Astrocyte of the cerebellum (primary cell): ENCODE results near the gene USP8.
"Not testable (repeated sequence)": the region's sequence is repeated elsewhere in the genome, so short reads cannot be mapped to it uniquely, and the experiment has no call there.

Source experiments
- DNase-seq: peaks from one replicate; pipeline ENCODE4 v3.0.0-alpha.2; 2011; ENCODE audit warnings: low read depth
- H3K4me3 ChIP-seq: 2 replicates; pipeline ENCODE4 v1.5.1; 2011; ENCODE audit warnings: mild to moderate bottlenecking, low read depth, low read length, moderate library complexity
- in situ Hi-C: cut with HindIII; loops from 2 replicates; pipeline ENCODE4 v1.10.0; 2017; ENCODE audit warnings: low sequenced_read_pairs
- TF ChIP-seq, protein P1 (sequence below): IDR thresholded peaks from 2 replicates; pipeline ENCODE4 v1.5.1; 2012; ENCODE audit warnings: low read length, low read depth, moderate library complexity, mild to moderate bottlenecking; ENCODE audit errors: missing control alignments

The USP8 gene

GRCh38 chr15:50390554-50391264 lies 33.5 kb upstream of the USP8 start:
- in situ Hi-C loops, result no loop called here
- H3K4me3 ChIP-seq, result no peak overlapping the region
- TF ChIP-seq, protein P1, sequence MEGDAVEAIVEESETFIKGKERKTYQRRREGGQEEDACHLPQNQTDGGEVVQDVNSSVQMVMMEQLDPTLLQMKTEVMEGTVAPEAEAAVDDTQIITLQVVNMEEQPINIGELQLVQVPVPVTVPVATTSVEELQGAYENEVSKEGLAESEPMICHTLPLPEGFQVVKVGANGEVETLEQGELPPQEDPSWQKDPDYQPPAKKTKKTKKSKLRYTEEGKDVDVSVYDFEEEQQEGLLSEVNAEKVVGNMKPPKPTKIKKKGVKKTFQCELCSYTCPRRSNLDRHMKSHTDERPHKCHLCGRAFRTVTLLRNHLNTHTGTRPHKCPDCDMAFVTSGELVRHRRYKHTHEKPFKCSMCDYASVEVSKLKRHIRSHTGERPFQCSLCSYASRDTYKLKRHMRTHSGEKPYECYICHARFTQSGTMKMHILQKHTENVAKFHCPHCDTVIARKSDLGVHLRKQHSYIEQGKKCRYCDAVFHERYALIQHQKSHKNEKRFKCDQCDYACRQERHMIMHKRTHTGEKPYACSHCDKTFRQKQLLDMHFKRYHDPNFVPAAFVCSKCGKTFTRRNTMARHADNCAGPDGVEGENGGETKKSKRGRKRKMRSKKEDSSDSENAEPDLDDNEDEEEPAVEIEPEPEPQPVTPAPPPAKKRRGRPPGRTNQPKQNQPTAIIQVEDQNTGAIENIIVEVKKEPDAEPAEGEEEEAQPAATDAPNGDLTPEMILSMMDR, result no peak
- no peak for DNase-seq

- H3K4me3 ChIP-seq, in situ Hi-C loops, DNase-seq: not testable (repeated sequence)
These were observed 32.6 kb upstream of the USP8 start for GRCh38 chr15:50391561-50391960.

GRCh38 chr15:50411870-50412269 lies 12.3 kb upstream of the USP8 start:
- no peak for DNase-seq
- H3K4me3 ChIP-seq, result no peak overlapping the region
- in situ Hi-C loops, result no loop called here
- TF ChIP-seq, protein P1, result no peak

GRCh38 chr15:50414624-50415023 lies 9.6 kb upstream of the USP8 start:
- H3K4me3 ChIP-seq, result no peak overlapping the region
- DNase-seq, result no peak
- TF ChIP-seq, protein P1, result no peak
- in situ Hi-C loops, result no loop called here

GRCh38 chr15:50415752-50416404 lies 8.3 kb upstream of the USP8 start:
- no peak overlapping the region for H3K4me3 ChIP-seq
- DNase-seq, result no peak
- in situ Hi-C loops, result no loop called here
- TF ChIP-seq, protein P1, result no peak

GRCh38 chr15:50416890-50417289 lies 7.3 kb upstream of the USP8 start:
- no peak overlapping the region for H3K4me3 ChIP-seq
- TF ChIP-seq, protein P1, result no peak
- no peak for DNase-seq
- in situ Hi-C loops, result no loop called here

DNA sequence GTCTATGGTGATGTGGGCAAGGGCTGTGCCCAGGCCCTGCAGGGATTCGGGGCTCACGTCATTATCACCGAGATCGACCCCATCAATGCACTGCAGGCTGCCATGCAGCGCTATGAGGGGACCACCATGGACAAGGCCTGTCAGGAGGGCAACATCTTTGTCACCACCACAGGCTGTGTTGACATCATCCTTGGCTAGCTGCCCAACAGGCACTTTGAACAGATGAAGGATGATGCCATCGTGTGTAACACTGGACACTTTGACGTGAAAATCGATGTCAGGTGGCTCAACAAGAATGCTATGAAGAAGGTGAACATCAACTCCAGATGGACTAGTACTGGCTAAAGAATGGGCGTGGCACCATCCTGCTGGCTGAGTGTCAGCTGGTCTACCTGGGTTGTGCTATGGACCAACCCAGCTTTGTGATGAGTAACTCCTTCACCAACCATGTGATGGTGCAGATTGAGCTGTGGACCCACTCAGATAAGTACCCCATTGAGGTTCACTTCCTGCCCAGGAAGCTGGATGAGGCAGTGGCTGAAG lies 6.1 kb upstream of the USP8 start:
- in situ Hi-C loops, result no loop called here
- H3K4me3 ChIP-seq, result no peak overlapping the region
- TF ChIP-seq, protein P1, result no peak
- DNase-seq, result no peak
